SH-SY5Y (cell line): ENCODE results near the gene ZNF804B.

Experiments
- GATA2 ChIP-seq: IDR thresholded peaks from 2 replicates; pipeline ENCODE4 v1.6.1; 2011; ENCODE audit warnings: mild to moderate bottlenecking, low read depth, low read length
- GATA3 ChIP-seq: IDR thresholded peaks from 2 replicates; pipeline ENCODE4 v1.6.1; 2011; ENCODE audit warnings: low read depth, mild to moderate bottlenecking, low read length, moderate library complexity

The ZNF804B gene

DNA sequence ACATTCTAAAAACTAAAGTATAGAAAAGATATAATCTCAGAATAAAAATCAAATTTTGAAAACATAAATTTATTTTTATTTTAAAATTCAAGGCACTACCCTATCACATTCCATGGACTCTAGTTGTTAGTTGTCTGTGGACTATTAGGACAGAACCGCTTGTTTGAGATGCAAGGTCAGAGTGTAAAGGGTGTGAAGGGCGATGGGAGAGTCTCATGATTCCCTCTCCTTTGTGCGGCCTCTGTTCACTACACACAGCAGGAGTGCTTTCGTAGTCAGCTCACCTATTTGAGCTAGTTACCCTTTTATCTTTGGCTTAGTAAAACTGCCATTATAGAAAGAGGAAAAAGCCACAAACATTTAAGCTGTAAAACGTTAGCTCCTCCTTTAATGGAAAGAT lies 225.8 kb downstream of the ZNF804B start:
- TF ChIP-seq GATA3 (no peak), GATA2 (no peak)

DNA sequence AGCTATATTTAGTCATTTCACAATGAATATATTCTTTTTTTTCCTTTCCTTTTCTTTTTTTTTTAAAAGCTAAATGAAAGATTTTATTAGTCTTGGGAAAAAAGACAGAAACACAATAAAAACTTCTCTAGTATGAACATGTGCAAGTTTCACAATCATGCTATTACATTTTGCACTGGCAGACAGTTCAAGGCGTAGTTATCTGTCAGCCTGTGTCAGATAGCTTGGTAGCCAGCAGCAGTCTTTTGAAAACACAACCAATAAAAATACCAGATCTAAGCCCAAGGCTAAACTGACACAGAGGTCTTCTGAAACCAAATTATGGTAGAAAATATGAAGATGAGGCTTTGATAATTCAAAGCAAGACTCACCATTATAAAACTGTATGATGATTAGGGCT lies 241.8 kb downstream of the ZNF804B start:
- TF ChIP-seq GATA3 (peak; percentile 43; the same call in 1 of the 2 replicates), GATA2 (no peak)

DNA sequence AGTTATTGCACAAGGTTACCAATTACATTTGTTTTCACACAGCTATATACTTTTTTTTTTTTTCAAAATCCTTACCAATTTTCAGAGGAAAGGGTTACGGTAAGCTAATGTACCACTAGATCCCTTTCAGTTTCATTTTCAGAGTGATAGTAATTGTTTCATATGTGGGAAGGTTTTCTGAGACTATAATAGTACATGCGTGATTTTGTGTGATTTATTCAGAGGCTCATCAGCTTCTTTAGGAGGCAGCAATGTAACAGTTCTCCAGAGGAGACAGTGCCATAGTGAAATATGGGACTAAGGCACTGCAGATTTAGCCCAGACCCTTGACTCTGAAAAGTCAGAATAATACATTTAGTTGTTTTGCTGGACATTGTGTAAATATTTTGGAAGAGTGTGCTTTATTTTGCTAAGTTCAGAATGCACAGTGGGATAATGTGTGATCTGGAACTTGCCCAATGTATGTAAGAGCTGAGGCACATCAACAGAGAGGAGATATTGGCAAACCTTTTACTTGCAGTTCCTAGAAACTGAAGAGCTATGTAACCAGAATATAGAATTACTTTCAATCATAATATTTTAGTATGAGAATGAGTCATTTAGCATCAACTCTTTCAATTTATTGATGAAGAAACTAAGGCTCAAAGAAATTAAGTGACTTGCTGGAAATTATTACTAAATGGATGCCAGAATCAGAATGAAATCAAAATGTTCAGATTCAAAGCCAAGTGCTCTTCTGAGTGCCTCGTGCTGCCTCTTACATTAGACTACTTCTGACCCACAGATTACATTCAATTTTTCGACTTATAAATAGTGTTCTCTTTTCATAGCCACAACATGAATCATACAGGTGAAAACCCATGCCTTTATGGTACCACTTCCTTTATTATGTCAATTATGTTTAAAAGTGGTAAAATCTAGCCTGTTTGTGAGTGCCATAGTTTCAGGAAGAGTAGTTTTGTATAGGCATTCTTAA lies 243.8 kb downstream of the ZNF804B start:
- TF ChIP-seq GATA3 (no peak), GATA2 (no peak)

DNA sequence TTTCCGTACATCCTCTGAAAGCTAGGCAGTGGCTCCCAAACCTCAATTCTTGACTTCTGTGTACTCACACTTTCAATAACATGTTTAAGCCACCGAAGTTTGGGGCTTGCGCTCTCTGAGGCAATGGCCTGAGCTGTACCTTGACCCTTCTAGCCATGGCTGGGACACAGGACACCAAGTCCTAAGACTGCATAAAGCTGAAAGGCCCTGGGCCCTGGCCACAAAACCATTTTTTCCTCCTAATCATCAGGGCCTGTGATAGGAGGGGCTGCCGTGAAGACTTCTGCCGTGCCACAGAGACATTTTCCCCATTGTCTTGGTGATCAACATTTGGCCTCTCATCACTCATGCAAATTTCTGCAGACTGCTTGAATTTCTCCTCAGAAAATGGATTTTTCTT lies 252.5 kb downstream of the ZNF804B start:
- TF ChIP-seq GATA3 = no peak
- no peak for TF ChIP-seq GATA2

DNA sequence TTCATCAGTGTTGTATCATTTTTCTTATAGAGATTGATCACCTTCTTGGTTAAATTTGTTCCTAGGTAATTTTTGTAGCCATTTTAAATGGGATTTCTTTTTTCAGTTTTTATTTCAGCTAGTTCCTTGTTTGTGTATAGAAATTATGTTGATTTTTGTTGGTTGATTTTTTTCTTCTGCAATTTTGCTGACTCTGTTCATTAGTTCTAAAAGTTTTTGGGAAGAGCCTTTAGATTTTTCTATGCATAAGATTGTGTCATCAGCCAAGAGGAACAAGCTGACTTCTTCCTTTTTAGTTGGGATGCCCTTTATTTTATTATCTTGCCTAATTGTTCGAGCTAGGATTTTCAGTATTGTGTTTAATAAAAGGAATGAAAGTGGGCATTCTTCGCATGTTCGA lies 258.2 kb downstream of the ZNF804B start:
- no peak for TF ChIP-seq GATA3
- TF ChIP-seq GATA2 = no peak

DNA sequence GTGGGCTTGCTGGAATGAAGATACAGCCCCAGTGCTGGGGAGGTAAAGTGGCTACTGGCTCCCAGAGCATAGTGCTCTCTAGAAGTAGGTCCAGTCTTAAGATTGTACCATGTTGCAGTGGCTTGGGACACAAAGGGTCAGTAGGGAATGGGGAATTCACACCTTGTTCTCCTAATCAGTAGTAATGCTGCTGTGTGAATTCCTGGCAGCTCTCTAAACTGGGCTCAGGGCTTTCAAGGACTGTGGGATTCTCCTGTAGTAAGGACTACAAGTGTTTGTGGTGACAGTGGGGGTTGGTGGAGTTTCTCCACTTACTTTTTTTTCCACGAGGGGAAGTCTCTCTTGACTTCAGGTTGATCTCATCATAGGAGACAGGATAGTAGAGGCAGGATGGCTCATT lies 262.2 kb downstream of the ZNF804B start:
- TF ChIP-seq GATA2 (no peak), GATA3 (no peak)

DNA sequence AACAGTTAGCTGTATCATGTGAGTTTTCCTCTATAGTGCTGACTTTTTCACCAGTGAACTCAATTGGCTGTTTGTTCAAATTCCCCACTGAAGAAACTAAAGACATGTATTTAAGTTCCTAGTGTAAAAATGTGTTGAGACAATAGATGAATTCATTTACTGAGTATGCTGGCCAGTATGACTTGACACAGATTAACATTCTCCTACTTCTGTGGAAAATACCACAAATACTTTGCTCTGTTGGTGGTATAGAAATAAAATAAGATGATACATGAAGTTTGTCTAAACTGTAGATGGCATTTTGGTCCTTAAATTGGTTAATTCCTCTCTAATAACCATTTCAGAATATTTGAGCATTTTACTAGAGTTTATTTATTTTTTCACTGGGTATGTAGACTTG lies 263.7 kb downstream of the ZNF804B start:
- TF ChIP-seq GATA2 = no peak
- no peak for TF ChIP-seq GATA3

DNA sequence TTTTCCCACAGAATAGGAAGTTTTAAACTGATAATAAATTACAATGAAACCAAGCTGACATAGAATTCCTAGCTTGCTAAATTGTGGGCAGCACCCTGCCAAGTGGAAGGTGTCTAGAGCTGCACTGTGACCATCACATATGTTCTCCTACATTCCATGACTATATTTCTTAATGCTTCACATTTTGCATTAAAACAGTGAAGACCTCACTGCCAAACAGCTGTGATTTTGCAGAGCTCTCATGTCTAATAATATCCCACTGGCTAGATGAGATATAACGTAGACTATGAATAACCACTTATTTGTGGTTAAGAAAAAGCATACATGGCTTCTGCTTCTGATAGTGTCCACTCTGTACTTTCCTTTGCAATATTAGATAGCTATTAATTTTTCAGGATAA lies 264.4 kb downstream of the ZNF804B start:
- TF ChIP-seq GATA3 (no peak), GATA2 (no peak)

DNA sequence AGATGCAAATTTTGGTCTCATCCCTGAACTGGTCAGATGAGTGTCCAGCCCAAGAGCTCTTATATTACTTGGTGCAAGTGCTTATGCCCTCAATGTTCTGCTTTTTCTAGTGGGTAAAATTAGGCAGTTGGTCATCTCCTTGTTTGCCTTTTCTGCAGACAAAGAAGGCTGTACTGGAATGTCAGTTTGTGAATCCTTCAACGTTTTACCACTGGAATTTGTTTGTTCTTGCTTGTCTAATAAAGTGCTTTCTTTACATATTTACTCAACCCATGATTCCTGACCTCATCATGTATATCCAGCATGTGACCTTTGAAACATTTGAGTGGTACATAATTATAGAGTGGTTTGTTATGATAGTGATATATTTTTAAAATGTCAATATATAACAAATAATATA lies 268.3 kb downstream of the ZNF804B start:
- TF ChIP-seq GATA3 (no peak), GATA2 (no peak)

DNA sequence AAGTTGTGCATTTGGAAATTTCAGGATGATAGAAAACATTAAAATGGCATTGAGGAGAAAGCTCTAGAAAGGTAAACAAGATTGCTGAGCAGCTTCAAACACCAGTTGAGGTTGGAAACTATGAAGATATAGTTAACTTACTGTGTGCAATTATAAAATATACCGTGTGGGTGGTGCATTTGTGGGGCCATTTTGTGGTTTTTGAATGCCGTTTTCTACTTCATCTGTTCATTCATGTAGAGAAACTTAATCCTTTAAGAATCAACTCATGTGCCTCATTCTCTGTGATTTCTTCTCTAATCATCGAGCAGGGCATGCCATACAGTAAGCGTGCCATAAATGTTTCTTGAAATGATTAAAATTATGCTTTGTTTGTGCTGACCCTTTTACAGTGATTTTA lies 268.8 kb downstream of the ZNF804B start:
- TF ChIP-seq GATA2 = no peak
- TF ChIP-seq GATA3 = no peak

DNA sequence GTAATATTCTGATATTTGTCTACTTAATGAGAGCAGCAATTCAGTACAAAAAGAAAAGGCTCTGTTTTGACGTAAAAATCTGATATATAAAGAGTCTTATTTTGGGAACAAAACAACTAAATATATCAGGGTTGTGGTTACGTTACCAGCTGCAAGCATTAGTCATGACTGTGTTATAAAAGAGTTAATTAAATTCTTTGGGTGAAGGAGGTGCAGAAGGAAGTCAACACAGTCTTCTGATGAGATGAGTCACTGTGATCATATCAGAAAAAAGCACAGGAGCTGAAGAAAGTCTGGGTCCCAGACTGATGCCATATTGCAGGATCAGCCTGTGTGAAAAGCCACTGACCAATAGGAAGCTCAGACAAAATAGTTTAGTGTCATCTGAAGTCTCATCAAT lies 270.4 kb downstream of the ZNF804B start:
- no peak for TF ChIP-seq GATA3
- TF ChIP-seq GATA2 = no peak

DNA sequence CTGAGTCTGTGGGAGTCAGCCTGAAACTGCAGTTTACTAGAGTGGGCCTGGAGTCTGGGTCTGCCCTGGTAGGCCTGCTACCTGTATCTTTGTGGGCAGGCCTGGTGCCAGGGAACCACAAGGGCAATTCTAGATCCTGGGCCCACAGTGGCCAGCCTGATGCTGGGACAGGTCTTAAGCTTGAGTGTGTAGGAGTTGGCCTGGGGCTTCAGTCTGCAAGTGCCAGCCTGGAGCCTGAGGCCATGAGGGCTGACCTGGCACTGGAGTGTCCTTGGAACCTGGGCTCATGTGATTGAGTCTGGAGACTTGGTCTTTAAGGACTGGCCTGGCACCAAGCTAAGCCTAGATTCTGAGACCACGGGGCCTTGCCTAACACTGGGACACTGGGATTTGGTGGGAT lies 281.7 kb downstream of the ZNF804B start:
- TF ChIP-seq GATA3 = no peak

DNA sequence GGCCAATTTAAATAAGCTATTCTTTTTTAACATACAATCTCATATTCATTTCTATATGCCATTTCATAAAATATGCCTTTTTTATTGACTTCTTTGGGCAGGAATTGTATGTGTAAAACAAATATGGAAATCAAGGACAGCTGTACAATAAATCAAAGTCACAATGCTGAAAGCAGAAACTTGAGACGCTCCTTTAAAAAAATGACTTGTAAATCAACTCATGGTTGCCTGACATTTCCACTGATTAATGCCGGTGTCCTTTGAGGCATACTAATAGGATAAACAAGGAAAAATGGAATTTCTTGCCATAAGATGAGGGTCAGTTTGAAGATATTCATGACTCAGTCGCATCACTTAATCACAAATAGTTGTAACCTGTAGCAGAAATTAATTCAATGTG lies 283.4 kb downstream of the ZNF804B start:
- TF ChIP-seq GATA2 (no peak), GATA3 (no peak)

DNA sequence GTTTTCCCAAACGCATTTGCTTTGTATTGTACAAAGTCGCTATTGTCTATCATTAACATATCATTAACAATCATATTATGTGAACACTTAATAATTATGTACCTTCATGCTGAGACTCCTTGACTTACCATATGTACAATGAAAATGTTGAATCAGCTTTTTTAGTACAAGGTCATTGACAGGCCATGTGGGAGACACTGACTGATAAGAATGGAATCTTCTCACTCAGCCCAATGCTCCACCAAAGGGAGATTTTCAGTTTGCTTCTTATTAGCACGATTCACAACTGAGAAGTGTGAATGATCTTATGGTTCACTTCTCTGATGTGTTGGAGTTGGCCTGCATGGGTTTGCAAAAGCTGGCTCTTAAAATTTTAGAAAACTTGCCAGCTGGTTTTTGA lies 289.5 kb downstream of the ZNF804B start:
- TF ChIP-seq GATA3 (no peak), GATA2 (no peak)

DNA sequence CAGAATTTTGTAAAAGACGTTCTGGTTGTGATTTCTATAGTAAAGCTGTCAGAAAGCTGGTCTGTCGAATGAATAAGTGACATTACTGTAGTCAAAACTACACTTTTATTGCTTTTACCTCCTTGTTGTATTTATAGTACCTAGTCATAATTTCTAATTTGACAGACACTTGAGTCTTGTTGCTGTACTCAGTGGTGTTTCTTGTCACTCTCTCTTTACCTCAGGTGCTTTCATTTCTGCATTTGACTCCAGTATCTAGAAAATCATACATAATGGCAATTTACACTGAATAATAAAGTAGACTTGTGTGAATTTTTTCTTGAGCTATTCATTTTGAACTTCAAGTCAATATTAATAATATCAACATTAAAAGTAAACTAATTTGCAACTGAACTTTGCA lies 293.6 kb downstream of the ZNF804B start:
- TF ChIP-seq GATA2 (no peak), GATA3 (no peak)
